HepG2 (cell line): Measurements from ENCODE around the gene TCOF1. TPM values are rescaled to one million over a fixed set of nuclear protein-coding genes. Genes with fewer than 3 reads are reported as not detected.

ENCODE experiments used
- ARNTL ChIP-seq: sonication (generic); formaldehyde crosslinking; IDR thresholded peaks from 2 replicates; pipeline ENCODE4 v1.4.0; 2020; ENCODE audit warnings: mild to moderate bottlenecking, missing genetic modification reagents
- CHD4 ChIP-seq: fragments of 200-600 bp; sonication (generic); IDR thresholded peaks from 2 replicates; pipeline ENCODE4 v1.7.0; 2017; ENCODE audit warnings: mild to moderate bottlenecking, low read length, borderline replicate concordance
- ELF4 ChIP-seq: sonication (generic); formaldehyde crosslinking; IDR thresholded peaks from 2 replicates; pipeline ENCODE4 v1.5.0; 2020; ENCODE audit warnings: missing genetic modification reagents, mild to moderate bottlenecking, moderate library complexity, borderline replicate concordance
- HOXA7 ChIP-seq: sonication (generic); formaldehyde crosslinking; IDR thresholded peaks from 2 replicates; pipeline ENCODE4 v1.8.1; 2022; ENCODE audit warnings: mild to moderate bottlenecking, missing genetic modification reagents, moderate library complexity
- IKZF4 ChIP-seq: sonication (generic); formaldehyde crosslinking; IDR thresholded peaks from 2 replicates; pipeline ENCODE4 v1.5.1; 2020; ENCODE audit warnings: borderline replicate concordance, mild to moderate bottlenecking, low read depth, missing genetic modification reagents; ENCODE audit errors: not compliant biosample characterization
- JDP2 ChIP-seq: sonication (generic); formaldehyde crosslinking; IDR thresholded peaks from 2 replicates; pipeline ENCODE4 v1.8.1; 2022; ENCODE audit warnings: missing genetic modification reagents, borderline replicate concordance
- KAT7 ChIP-seq: IDR thresholded peaks from 2 replicates; pipeline ENCODE4 v1.6.1; 2018; ENCODE audit warnings: borderline replicate concordance, missing compliant biosample characterization
- MIER3 ChIP-seq: IDR thresholded peaks from 2 replicates; pipeline ENCODE4 v1.6.1; 2016; ENCODE audit warnings: missing compliant biosample characterization, borderline replicate concordance
- MTA1 ChIP-seq: sonication (generic); formaldehyde crosslinking; IDR thresholded peaks from 2 replicates; pipeline ENCODE4 v1.4.0; 2020; ENCODE audit warnings: missing genetic modification reagents, mild to moderate bottlenecking, borderline replicate concordance
- NFKB2 ChIP-seq: sonication (generic); formaldehyde crosslinking; IDR thresholded peaks from 2 replicates; pipeline ENCODE4 v1.4.0; 2020; ENCODE audit warnings: missing genetic modification reagents, borderline replicate concordance
- PTBP1 ChIP-seq: fragments of 200-400 bp; formaldehyde crosslinking; IDR thresholded peaks from 2 replicates; pipeline ENCODE4 v1.6.1; 2018; ENCODE audit warnings: low read length, low read depth; ENCODE audit not compliant: poor library complexity, severe bottlenecking
- SALL1 ChIP-seq: sonication (generic); formaldehyde crosslinking; IDR thresholded peaks from 2 replicates; pipeline ENCODE4 v1.8.0; 2022; ENCODE audit warnings: mild to moderate bottlenecking, missing genetic modification reagents
- SMAD1 ChIP-seq: sonication (generic); formaldehyde crosslinking; IDR thresholded peaks from 2 replicates; pipeline ENCODE4 v1.4.0; 2020; ENCODE audit warnings: missing genetic modification reagents, low read depth, mild to moderate bottlenecking, borderline replicate concordance
- ZKSCAN1 ChIP-seq: fragments of 150-350 bp; IDR thresholded peaks from 2 replicates; pipeline ENCODE4 v1.6.1; 2014; ENCODE audit warnings: low read length
- ZNF329 ChIP-seq: sonication (generic); formaldehyde crosslinking; IDR thresholded peaks from 2 replicates; pipeline ENCODE4 v1.9.0; 2021; ENCODE audit warnings: low read depth, mild to moderate bottlenecking, missing genetic modification reagents
- ZNF337 ChIP-seq: sonication (generic); formaldehyde crosslinking; IDR thresholded peaks from 2 replicates; pipeline ENCODE4 v1.5.1; 2020; ENCODE audit warnings: missing genetic modification reagents, low read depth, mild to moderate bottlenecking, borderline replicate concordance
- ZNF749 ChIP-seq: sonication (generic); formaldehyde crosslinking; IDR thresholded peaks from 2 replicates; pipeline ENCODE4 v1.8.0; 2022; ENCODE audit warnings: mild to moderate bottlenecking, missing genetic modification reagents, moderate library complexity, borderline replicate concordance
- ZNF777 ChIP-seq: sonication (generic); formaldehyde crosslinking; IDR thresholded peaks from 2 replicates; pipeline ENCODE4 v1.4.0; 2020; ENCODE audit warnings: missing genetic modification reagents
- polyA plus RNA-seq, 8 experiments: library from polyadenylated mRNA; depleted of rRNA in 3 of 8; stranded (reverse) in 7 of 8; unstranded in 1 of 8; fragments of >200 nt; fragmentation: Illumina TruSeq in 4 of 8; extraction: Trizol in 4 of 8; gene quantifications; 2 replicates each; pipeline versions ENCODE4 v1.2.1 to v1.2.3, GENCODE V29; 2011 to 2016; ENCODE audit warnings: low read depth in 4 of 8, missing spikeins in 1 of 8, mixed read lengths in 1 of 8; ENCODE audit not compliant: insufficient read depth in 1 of 8
- total RNA-seq, 5 experiments: library from RNA; depleted of rRNA; stranded (reverse); fragments of >200 nt; fragmentation: Illumina TruSeq; extraction: Trizol; gene quantifications; 2 replicates each; pipeline ENCODE4 v1.2.3, GENCODE V29; 2016; ENCODE audit warnings: low read depth in 1 of 5
- TF ChIP-seq, protein P1 (sequence below): IDR thresholded peaks from 2 replicates; pipeline ENCODE4 v1.6.1; 2016
- TF ChIP-seq, protein P2 (sequence below): IDR thresholded peaks from 2 replicates; pipeline ENCODE4 v1.6.1; 2016; ENCODE audit warnings: missing compliant biosample characterization, missing genetic modification reagents, borderline replicate concordance
- TF ChIP-seq, protein P3 (sequence below): sonication (generic); formaldehyde crosslinking; IDR thresholded peaks from 2 replicates; pipeline ENCODE4 v1.5.0; 2020; ENCODE audit warnings: missing genetic modification reagents
- TF ChIP-seq, protein P4 (sequence below): sonication (generic); formaldehyde crosslinking; IDR thresholded peaks from 2 replicates; pipeline ENCODE4 v1.4.0; 2020; ENCODE audit warnings: missing genetic modification reagents

Gene TCOF1
- total and polyA plus RNA-seq, 2 of the 13 experiments (the other 11 are each of a cell fraction or from before 2014, with no cell fraction given): 10.1 to 41.6 TPM

DNA sequence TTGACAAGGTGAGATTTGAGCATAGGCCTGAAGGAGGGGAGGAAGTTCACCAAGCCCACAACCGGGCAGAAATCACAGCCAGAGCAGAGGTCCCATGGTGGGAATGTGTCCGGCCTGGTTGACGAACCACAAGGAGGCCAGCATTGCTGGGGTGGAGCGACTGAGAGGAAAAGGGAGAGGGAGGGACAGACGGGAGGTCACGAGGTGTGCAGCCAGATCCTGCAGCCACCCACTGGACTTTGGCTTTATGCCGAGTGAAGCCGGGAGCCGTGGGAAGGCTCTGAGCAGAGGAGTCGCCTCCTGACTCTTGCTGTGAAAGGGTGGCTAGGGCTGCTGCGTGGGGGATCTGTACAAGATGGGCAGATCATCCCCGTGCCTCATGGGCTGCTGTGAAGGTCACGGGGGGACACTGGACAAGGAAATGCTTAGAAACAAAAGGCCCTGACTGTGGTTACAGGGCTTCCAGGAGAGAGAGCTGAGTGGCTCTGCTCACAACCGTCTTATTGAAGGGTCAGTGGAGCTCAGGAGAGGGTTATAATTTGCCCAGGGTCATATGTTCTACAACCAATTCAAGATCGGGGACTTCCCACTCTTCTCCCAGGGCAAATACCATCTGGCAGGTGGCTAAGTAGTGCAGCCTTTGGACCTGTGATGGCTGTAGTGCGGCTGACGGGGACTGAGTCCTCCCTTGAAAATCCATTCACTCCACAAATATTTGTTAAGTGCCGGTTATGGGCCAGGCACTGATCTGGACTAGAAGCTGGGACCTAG lies 70.8 kb downstream of the TCOF1 start (continued):
- TF ChIP-seq, protein P1, sequence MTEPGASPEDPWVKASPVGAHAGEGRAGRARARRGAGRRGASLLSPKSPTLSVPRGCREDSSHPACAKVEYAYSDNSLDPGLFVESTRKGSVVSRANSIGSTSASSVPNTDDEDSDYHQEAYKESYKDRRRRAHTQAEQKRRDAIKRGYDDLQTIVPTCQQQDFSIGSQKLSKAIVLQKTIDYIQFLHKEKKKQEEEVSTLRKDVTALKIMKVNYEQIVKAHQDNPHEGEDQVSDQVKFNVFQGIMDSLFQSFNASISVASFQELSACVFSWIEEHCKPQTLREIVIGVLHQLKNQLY (CRISPR knock-in tag): no peak
- no peak for TF ChIP-seq ZNF337 (CRISPR knock-in tag)
- TF ChIP-seq NFKB2 (CRISPR knock-in tag): no peak
- TF ChIP-seq ZNF749: no peak
- TF ChIP-seq ZKSCAN1: no peak
- TF ChIP-seq ZNF777: no peak
- TF ChIP-seq, protein P2, sequence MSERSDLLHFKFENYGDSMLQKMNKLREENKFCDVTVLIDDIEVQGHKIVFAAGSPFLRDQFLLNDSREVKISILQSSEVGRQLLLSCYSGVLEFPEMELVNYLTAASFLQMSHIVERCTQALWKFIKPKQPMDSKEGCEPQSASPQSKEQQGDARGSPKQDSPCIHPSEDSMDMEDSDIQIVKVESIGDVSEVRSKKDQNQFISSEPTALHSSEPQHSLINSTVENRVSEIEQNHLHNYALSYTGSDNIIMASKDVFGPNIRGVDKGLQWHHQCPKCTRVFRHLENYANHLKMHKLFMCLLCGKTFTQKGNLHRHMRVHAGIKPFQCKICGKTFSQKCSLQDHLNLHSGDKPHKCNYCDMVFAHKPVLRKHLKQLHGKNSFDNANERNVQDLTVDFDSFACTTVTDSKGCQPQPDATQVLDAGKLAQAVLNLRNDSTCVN (CRISPR knock-in tag): no peak
- peak; percentile 16; the same call in 1 of the 2 replicates for TF ChIP-seq MIER3 (CRISPR knock-in tag)
- no peak for TF ChIP-seq ELF4
- TF ChIP-seq, protein P3, sequence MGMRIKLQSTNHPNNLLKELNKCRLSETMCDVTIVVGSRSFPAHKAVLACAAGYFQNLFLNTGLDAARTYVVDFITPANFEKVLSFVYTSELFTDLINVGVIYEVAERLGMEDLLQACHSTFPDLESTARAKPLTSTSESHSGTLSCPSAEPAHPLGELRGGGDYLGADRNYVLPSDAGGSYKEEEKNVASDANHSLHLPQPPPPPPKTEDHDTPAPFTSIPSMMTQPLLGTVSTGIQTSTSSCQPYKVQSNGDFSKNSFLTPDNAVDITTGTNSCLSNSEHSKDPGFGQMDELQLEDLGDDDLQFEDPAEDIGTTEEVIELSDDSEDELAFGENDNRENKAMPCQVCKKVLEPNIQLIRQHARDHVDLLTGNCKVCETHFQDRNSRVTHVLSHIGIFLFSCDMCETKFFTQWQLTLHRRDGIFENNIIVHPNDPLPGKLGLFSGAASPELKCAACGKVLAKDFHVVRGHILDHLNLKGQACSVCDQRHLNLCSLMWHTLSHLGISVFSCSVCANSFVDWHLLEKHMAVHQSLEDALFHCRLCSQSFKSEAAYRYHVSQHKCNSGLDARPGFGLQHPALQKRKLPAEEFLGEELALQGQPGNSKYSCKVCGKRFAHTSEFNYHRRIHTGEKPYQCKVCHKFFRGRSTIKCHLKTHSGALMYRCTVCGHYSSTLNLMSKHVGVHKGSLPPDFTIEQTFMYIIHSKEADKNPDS (CRISPR knock-in tag): 0 out of 2 replicates have a peak, but pooled peaks have one; percentile 31
- no peak for TF ChIP-seq CHD4
- no peak for TF ChIP-seq MTA1 (CRISPR knock-in tag)
- TF ChIP-seq ZNF329 (CRISPR knock-in tag): no peak
- TF ChIP-seq ARNTL (CRISPR knock-in tag): peak; percentile 51
- no peak for TF ChIP-seq PTBP1
- TF ChIP-seq SMAD1: no peak
- peak; percentile 72 for TF ChIP-seq SALL1
- no peak for TF ChIP-seq KAT7 (CRISPR knock-in tag)
- TF ChIP-seq, protein P4, sequence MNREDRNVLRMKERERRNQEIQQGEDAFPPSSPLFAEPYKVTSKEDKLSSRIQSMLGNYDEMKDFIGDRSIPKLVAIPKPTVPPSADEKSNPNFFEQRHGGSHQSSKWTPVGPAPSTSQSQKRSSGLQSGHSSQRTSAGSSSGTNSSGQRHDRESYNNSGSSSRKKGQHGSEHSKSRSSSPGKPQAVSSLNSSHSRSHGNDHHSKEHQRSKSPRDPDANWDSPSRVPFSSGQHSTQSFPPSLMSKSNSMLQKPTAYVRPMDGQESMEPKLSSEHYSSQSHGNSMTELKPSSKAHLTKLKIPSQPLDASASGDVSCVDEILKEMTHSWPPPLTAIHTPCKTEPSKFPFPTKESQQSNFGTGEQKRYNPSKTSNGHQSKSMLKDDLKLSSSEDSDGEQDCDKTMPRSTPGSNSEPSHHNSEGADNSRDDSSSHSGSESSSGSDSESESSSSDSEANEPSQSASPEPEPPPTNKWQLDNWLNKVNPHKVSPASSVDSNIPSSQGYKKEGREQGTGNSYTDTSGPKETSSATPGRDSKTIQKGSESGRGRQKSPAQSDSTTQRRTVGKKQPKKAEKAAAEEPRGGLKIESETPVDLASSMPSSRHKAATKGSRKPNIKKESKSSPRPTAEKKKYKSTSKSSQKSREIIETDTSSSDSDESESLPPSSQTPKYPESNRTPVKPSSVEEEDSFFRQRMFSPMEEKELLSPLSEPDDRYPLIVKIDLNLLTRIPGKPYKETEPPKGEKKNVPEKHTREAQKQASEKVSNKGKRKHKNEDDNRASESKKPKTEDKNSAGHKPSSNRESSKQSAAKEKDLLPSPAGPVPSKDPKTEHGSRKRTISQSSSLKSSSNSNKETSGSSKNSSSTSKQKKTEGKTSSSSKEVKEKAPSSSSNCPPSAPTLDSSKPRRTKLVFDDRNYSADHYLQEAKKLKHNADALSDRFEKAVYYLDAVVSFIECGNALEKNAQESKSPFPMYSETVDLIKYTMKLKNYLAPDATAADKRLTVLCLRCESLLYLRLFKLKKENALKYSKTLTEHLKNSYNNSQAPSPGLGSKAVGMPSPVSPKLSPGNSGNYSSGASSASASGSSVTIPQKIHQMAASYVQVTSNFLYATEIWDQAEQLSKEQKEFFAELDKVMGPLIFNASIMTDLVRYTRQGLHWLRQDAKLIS (CRISPR knock-in tag): no peak
- no peak for TF ChIP-seq IKZF4 (CRISPR knock-in tag)
- TF ChIP-seq JDP2 (CRISPR knock-in tag): no peak
- TF ChIP-seq HOXA7 (CRISPR knock-in tag): no peak
